Measurements from ENCODE around the gene PRKG2.
A peak's percentile ranks its signal among the peaks of the same experiment; 100 is the strongest.

Gene PRKG2, protein sequence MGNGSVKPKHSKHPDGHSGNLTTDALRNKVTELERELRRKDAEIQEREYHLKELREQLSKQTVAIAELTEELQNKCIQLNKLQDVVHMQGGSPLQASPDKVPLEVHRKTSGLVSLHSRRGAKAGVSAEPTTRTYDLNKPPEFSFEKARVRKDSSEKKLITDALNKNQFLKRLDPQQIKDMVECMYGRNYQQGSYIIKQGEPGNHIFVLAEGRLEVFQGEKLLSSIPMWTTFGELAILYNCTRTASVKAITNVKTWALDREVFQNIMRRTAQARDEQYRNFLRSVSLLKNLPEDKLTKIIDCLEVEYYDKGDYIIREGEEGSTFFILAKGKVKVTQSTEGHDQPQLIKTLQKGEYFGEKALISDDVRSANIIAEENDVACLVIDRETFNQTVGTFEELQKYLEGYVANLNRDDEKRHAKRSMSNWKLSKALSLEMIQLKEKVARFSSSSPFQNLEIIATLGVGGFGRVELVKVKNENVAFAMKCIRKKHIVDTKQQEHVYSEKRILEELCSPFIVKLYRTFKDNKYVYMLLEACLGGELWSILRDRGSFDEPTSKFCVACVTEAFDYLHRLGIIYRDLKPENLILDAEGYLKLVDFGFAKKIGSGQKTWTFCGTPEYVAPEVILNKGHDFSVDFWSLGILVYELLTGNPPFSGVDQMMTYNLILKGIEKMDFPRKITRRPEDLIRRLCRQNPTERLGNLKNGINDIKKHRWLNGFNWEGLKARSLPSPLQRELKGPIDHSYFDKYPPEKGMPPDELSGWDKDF

DNA sequence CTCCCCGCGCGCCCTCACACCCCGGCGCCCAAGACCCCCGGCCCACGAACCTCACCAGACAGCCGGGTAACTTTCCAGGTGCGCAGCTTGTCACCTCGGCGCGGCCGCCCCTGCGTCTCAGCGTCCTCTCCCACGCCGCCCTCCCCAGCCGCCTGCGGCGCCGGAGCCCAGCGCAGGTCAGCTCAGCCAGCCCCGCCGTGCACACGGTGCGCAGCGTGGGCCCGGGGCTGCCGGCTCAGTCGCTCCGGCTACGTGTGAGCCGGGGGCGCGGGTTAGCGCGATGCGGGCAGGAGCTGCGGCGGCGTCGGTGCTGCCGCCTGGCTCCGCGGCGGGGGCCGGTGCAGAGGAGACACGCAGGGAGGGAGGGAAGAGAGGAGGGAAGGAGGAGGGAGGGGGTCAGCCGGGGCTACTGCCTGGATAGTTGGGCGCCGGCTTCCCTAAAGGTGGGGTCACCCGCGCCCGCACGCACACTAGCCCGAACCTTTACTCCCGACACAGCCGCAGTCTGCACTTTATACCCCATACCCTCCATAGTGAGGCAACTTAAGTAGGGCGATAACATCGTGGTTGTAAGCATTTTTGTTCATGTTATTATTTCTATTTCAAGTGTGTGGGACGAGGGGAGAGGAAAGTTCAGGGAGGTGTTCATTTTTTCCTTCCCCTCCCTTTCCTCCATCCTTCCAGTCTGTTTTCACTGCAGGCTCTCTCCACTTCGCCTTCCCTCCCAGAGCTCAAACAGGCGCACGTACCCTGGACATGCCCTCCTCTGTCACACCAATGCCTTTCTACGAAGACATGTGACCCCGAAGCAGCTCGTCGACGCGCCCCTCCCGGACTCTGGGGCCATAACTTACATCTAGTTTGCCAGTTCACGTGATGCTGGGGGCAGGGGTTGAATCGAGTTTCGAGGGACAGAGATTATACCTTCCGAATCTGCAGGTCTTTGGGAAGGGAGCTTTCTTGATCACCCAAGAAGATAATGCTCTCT lies at the start of gene PRKG2:
Gene PRKG2 (minus strand): TSS at position 342 of the 988 bp plus-strand sequence. CDS start 10,175 bp downstream, outside the sequence.
- H3K9me3 ChIP-seq (ENCODE audit: severe bottlenecking): no peaks in the 10 kb centered on the region
- no peak for DNase-seq (ENCODE audit: low spot score)
- ATAC-seq (ENCODE audit: low read depth): peak; percentile 77
- no peaks in the 10 kb centered on the region for H3K36me3 ChIP-seq (ENCODE audit: low read depth)
- no peaks in the 10 kb centered on the region for H3K4me1 ChIP-seq (ENCODE audit: insufficient read depth, poor library complexity, severe bottlenecking)
- H3K27me3 ChIP-seq (ENCODE audit: insufficient read depth, poor library complexity, severe bottlenecking): peaks cover 22% of the 10 kb centered on the region
- H3K27ac ChIP-seq (ENCODE audit: poor library complexity, severe bottlenecking): no peak within 1 kb of the TSS
- TF ChIP-seq, protein P1, sequence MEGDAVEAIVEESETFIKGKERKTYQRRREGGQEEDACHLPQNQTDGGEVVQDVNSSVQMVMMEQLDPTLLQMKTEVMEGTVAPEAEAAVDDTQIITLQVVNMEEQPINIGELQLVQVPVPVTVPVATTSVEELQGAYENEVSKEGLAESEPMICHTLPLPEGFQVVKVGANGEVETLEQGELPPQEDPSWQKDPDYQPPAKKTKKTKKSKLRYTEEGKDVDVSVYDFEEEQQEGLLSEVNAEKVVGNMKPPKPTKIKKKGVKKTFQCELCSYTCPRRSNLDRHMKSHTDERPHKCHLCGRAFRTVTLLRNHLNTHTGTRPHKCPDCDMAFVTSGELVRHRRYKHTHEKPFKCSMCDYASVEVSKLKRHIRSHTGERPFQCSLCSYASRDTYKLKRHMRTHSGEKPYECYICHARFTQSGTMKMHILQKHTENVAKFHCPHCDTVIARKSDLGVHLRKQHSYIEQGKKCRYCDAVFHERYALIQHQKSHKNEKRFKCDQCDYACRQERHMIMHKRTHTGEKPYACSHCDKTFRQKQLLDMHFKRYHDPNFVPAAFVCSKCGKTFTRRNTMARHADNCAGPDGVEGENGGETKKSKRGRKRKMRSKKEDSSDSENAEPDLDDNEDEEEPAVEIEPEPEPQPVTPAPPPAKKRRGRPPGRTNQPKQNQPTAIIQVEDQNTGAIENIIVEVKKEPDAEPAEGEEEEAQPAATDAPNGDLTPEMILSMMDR (IDR thresholded peaks at IDR 0.05; ENCODE audit: poor library complexity, severe bottlenecking): no peak
- peak within 1 kb of the TSS; percentile 34 for H3K4me3 ChIP-seq (ENCODE audit: severe bottlenecking)

DNA sequence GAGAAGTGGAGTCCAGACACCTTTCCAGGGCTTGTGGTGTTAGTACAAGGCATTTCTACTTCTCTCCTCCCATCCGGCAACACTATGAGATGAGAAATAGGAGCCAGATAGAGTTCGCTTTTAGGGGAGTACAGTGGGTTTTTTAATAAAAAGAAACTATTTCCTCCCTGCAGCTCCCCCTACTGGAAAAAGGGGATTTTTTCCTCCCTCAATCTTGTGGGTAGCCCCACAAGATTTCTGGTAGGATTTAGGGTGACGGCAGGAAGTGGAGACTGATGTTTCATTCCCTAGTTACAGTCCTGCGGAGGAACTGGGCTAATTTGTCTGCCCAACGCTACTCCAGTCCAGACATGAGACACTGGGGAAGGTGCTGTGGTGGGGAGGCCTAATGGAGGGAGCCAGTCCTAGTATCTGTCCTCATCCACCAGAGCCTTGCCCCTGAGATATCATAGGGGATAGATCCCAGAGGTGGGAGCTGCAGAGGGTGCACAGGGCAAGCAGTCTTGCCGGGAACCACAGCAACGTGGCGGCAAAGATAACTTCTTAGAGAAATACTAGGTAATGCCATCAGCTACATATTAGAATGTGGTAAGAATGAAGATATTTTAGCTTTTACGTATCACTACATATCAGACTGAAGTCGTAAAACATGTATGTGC lies 45.5 kb upstream of the PRKG2 start:
- Histone ChIP-seq H3K27ac (ENCODE audit: poor library complexity, severe bottlenecking) (no peak overlapping the region), H3K4me1 (ENCODE audit: insufficient read depth, poor library complexity, severe bottlenecking) (peaks cover 3% of the 10 kb centered on the region), H3K36me3 (ENCODE audit: low read depth) (no peaks in the 10 kb centered on the region), H3K4me3 (ENCODE audit: severe bottlenecking) (no peak overlapping the region), H3K9me3 (ENCODE audit: severe bottlenecking) (no peaks in the 10 kb centered on the region), H3K27me3 (ENCODE audit: insufficient read depth, poor library complexity, severe bottlenecking) (no peaks in the 10 kb centered on the region)
- DNase-seq (ENCODE audit: low spot score) (no peak), ATAC-seq (ENCODE audit: low read depth) (no peak)
- TF ChIP-seq, protein P1 (IDR thresholded peaks at IDR 0.05; ENCODE audit: poor library complexity, severe bottlenecking): peak; percentile 47

DNA sequence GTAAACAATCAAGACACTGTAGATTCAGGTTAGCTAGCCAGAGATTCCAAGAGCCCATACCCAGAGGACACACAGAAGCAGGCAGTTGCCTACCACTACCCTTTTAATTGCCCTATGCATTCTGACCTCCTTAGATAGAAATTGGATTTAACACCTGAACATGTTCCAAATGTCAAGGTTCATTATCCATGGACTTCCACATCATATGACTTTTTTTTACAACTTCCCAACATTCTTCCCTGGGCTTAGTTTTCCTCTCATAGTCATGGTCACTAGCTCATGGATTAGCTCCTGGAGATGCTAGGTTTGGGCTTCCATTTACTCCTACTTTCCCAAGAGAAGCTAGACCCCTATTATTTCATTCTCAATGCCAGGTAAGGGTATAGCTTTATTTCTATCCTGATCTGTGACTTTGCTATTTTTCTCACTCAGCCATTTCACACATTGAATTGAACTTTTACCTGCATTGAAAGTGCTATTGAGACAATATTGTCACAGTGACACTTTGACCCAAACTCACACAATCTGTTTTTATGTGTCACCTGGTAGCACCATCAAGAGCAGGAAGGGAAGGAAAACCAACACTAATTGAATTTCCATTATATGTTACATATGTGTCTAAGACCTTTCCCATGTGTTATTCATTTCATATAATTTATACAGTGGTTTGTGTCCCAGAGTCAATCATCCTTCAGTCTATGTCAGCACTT lies 44.0 kb upstream of the PRKG2 start:
- Histone ChIP-seq H3K9me3 (ENCODE audit: severe bottlenecking) (no peaks in the 10 kb centered on the region), H3K27ac (ENCODE audit: poor library complexity, severe bottlenecking) (no peak overlapping the region), H3K27me3 (ENCODE audit: insufficient read depth, poor library complexity, severe bottlenecking) (no peaks in the 10 kb centered on the region), H3K4me1 (ENCODE audit: insufficient read depth, poor library complexity, severe bottlenecking) (peaks cover 3% of the 10 kb centered on the region), H3K36me3 (ENCODE audit: low read depth) (no peaks in the 10 kb centered on the region), H3K4me3 (ENCODE audit: severe bottlenecking) (no peak overlapping the region)
- TF ChIP-seq, protein P1 (IDR thresholded peaks at IDR 0.05; ENCODE audit: poor library complexity, severe bottlenecking): no peak
- DNase-seq (ENCODE audit: low spot score) (no peak), ATAC-seq (ENCODE audit: low read depth) (no peak)

DNA sequence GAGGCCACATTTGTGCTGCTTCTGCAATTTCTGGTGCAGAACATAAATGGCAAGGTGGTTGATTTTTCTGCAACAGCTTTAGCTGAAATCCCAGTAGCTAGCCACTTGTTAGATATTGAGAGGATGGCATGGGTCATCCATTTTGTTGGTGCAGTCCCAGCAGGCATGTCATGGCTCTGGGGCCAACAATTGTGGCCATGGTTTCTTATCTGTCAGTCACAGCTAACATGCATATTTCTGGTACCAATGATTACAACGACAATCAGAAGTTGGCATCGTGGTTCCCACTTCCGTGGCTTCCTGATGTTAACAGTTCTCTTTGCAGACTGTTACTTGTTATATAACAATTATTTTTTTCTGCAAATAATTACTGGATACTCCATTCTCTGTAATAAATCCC lies 42.8 kb upstream of the PRKG2 start:
- no peaks in the 10 kb centered on the region for H3K9me3 ChIP-seq (ENCODE audit: severe bottlenecking)
- H3K27ac ChIP-seq (ENCODE audit: poor library complexity, severe bottlenecking): no peak overlapping the region
- TF ChIP-seq, protein P1 (IDR thresholded peaks at IDR 0.05; ENCODE audit: poor library complexity, severe bottlenecking): no peak
- ATAC-seq (ENCODE audit: low read depth) (no peak), DNase-seq (ENCODE audit: low spot score) (no peak)
- no peak overlapping the region for H3K4me3 ChIP-seq (ENCODE audit: severe bottlenecking)
- no peaks in the 10 kb centered on the region for H3K27me3 ChIP-seq (ENCODE audit: insufficient read depth, poor library complexity, severe bottlenecking)
- no peaks in the 10 kb centered on the region for H3K36me3 ChIP-seq (ENCODE audit: low read depth)
- peaks cover 3% of the 10 kb centered on the region for H3K4me1 ChIP-seq (ENCODE audit: insufficient read depth, poor library complexity, severe bottlenecking)
